ENCODE results near the gene LRRC47. TPM values are rescaled to one million over a fixed set of nuclear protein-coding genes. Genes with fewer than 3 reads are reported as not detected.

The LRRC47 gene
- total and polyA plus RNA-seq, 2 of the 13 experiments (the other 11 are each of a cell fraction or from before 2014, with no cell fraction given): 18.3 to 52.5 TPM

DNA sequence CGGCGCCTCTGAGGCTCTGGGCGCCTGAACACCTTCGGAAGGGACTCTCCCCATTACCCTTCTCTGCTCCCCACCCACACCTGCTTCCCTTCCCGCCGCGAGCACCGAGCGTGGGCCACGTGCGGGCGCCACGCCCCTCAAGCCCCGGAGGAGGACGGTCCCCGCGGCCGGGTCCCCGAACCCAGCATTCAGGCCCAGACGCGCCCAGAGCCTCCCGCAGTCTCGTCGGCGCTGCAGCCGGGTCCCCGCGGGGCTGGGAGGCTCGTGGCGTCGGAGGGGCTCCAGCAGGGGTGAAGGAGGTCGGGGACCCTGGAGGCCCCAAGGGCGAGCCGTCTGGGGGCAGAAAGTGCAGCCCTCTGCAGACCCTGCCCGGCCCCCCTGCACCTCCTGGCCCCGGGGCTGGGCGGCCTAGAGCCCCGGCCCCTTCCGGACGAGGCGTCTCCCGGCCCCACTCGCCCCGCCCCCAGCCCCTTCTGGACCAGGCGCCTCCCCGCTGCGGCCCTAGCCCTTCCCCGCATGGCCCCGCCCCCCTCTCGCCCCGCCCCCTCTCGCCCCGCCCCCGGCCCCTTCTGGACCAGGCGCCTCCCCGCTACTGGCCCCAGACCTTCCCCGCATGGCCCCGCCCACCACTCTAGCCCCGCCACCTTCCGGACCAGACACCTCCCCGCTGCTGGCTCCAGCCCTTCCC, 24.1 kb downstream of the LRRC47 start (continued):
- TF ChIP-seq ZNF180 (CRISPR knock-in tag; IDR thresholded peaks at IDR 0.05; ENCODE audit: borderline replicate concordance, low read depth) (no peak), DPF2 (CRISPR knock-in tag; IDR thresholded peaks at IDR 0.05; ENCODE audit: borderline replicate concordance, low read depth) (no peak), SYNCRIP (IDR thresholded peaks at IDR 0.05; ENCODE audit: insufficient read depth, low read depth, low read length) (no peak), ZNF510 (CRISPR knock-in tag; IDR thresholded peaks at IDR 0.05; ENCODE audit: low read depth) (no peak), DNMT1 (CRISPR knock-in tag; IDR thresholded peaks at IDR 0.05) (no peak), RXRA (CRISPR knock-in tag; IDR thresholded peaks at IDR 0.05) (no peak; the same call in 1 of the 2 replicates), ZKSCAN8 (CRISPR knock-in tag; IDR thresholded peaks at IDR 0.05; ENCODE audit: borderline replicate concordance) (no peak), ZNF777 (CRISPR knock-in tag; IDR thresholded peaks at IDR 0.05) (peak; percentile 72), ZNF790 (CRISPR knock-in tag; IDR thresholded peaks at IDR 0.05; ENCODE audit: borderline replicate concordance) (no peak; the same call in 1 of the 2 replicates), ZNF318 (CRISPR knock-in tag; IDR thresholded peaks at IDR 0.05) (no peak), RFX3 (CRISPR knock-in tag; IDR thresholded peaks at IDR 0.05) (no peak), BHLHE40 (IDR thresholded peaks at IDR 0.05; ENCODE audit: low read length) (no peak), POGZ (CRISPR knock-in tag; IDR thresholded peaks at IDR 0.05) (no peak), ZNF704 (CRISPR knock-in tag; IDR thresholded peaks at IDR 0.05; ENCODE audit: borderline replicate concordance) (no peak), ZBTB39 (CRISPR knock-in tag; IDR thresholded peaks at IDR 0.05) (0 out of 2 replicates have a peak, but pooled peaks have one; percentile 25)
- TF ChIP-seq, protein P1, sequence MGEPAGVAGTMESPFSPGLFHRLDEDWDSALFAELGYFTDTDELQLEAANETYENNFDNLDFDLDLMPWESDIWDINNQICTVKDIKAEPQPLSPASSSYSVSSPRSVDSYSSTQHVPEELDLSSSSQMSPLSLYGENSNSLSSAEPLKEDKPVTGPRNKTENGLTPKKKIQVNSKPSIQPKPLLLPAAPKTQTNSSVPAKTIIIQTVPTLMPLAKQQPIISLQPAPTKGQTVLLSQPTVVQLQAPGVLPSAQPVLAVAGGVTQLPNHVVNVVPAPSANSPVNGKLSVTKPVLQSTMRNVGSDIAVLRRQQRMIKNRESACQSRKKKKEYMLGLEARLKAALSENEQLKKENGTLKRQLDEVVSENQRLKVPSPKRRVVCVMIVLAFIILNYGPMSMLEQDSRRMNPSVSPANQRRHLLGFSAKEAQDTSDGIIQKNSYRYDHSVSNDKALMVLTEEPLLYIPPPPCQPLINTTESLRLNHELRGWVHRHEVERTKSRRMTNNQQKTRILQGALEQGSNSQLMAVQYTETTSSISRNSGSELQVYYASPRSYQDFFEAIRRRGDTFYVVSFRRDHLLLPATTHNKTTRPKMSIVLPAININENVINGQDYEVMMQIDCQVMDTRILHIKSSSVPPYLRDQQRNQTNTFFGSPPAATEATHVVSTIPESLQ (CRISPR knock-in tag; conservative IDR thresholded peaks at IDR 0.05): no peak
